ENCODE results near the gene PRKCE. TPM values are rescaled to one million over a fixed set of nuclear protein-coding genes. Genes with fewer than 3 reads are reported as not detected.

PRKCE gene
- total and polyA plus RNA-seq, 2 donors (not counting 3 experiments of a cell fraction or from before 2014, with no cell fraction given): 27.9 to 33.9 TPM

GRCh38 chr2:45901468-45902032 lies 250.1 kb downstream of the PRKCE start:
- no peak for DNase-seq (ENCODE audit: low read depth, low spot score)
- H3K27ac ChIP-seq (ENCODE audit: insufficient read depth, low read depth, low read length): no peak overlapping the region
- no peaks in the 10 kb centered on the region for H3K9me3 ChIP-seq (replicated peaks; ENCODE audit: control insufficient read depth, insufficient read depth, low read length)
- FAIRE-seq: no peak
- ChIA-PET POLR2A (no interaction called here), CTCF (interaction anchor here (0.5 to 1.4 kb wide), 3 partner anchors 12 to 34 kb away, joined by 3 read pairs; no protein-coding TSS in a partner anchor)
- H3K4me3 ChIP-seq (replicated peaks in 1 of 3; ENCODE audit: insufficient read depth in 1 of 3, low read depth in 1 of 3, low read length in 3 of 3): no peak overlapping the region
- no peak overlapping the region for H3K9ac ChIP-seq (replicated peaks; ENCODE audit: extremely low read depth, insufficient read depth, low read length)
- no peak overlapping the region for H3K4me2 ChIP-seq (ENCODE audit: insufficient read depth, low read length)
- H3K9me1 ChIP-seq (replicated peaks; ENCODE audit: control insufficient read depth, extremely low read depth, insufficient read depth, low read length): no peaks in the 10 kb centered on the region
- H2AFZ ChIP-seq (ENCODE audit: low read depth, low read length): no peak overlapping the region
- no peaks in the 10 kb centered on the region for H3K4me1 ChIP-seq (ENCODE audit: control insufficient read depth, extremely low read depth, insufficient read depth, low read length)
- BruUV-seq (replicated peaks): no TSS peak
- no peaks in the 10 kb centered on the region for H3K27me3 ChIP-seq (ENCODE audit: control insufficient read depth in 2 of 2, insufficient read depth in 2 of 2, low read length in 2 of 2)
- H3K36me3 ChIP-seq (ENCODE audit: control insufficient read depth in 2 of 2, extremely low read depth in 1 of 2, insufficient read depth in 2 of 2, low read length in 2 of 2): no peaks in the 10 kb centered on the region
- dilution Hi-C loops (cut with MboI; ENCODE audit: extremely low pct_ligation_motif_present, low sequenced_read_pairs) (no loop called here), intact Hi-C loops (cut with micrococcal nuclease) (no loop called here)
- no peaks in the 10 kb centered on the region for H3K79me2 ChIP-seq (ENCODE audit: control insufficient read depth, insufficient read depth, low read length)
- TF ChIP-seq MYC (IDR thresholded peaks at IDR 0.05; ENCODE audit: low read depth, low read length): no peak
- TF ChIP-seq EZH2 (IDR thresholded peaks at IDR 0.05; ENCODE audit: borderline replicate concordance, low read depth, low read length, severe bottlenecking): no peak
- no peak for TF ChIP-seq JUN (IDR thresholded peaks at IDR 0.05; ENCODE audit: borderline replicate concordance, insufficient read depth, insufficient read length, low read depth)
- no peak for TF ChIP-seq POLR2AphosphoS5 (IDR thresholded peaks at IDR 0.05; ENCODE audit: insufficient read depth, low read depth, low read length)
- no peak for TF ChIP-seq POLR2A (IDR thresholded peaks at IDR 0.05; ENCODE audit: low read depth, low read length)
- no peak for TF ChIP-seq GATA2 (IDR thresholded peaks at IDR 0.05; ENCODE audit: insufficient read depth, insufficient read length, low read depth, low read length)
- TF ChIP-seq FOS (IDR thresholded peaks at IDR 0.05; ENCODE audit: borderline replicate concordance, insufficient read depth, low read length): no peak
- no peak for TF ChIP-seq MAX (IDR thresholded peaks at IDR 0.05; ENCODE audit: insufficient read depth, insufficient read length)
- no peak for TF ChIP-seq CTCF (IDR thresholded peaks at IDR 0.05; ENCODE audit: extremely low read depth in 1 of 2, insufficient read depth in 1 of 2, low read depth in 1 of 2, low read length in 2 of 2)
- H4K20me1 ChIP-seq (replicated peaks; ENCODE audit: control insufficient read depth, extremely low read depth, insufficient read depth, low read length): no peaks in the 10 kb centered on the region
